ENCODE results near the gene SARNP. TPM values are rescaled to one million over a fixed set of nuclear protein-coding genes. Genes with fewer than 3 reads are reported as not detected.
A peak's percentile ranks its signal among the peaks of the same experiment; 100 is the strongest.

Gene SARNP
- total RNA-seq, 1 experiment from 2014 or later = 98.3 TPM

- no peak overlapping the region for H3K4me3 Mint-ChIP-seq
- H3K27ac Mint-ChIP-seq = no peak overlapping the region
- peaks cover 12% of the 10 kb centered on the region for H3K4me1 Mint-ChIP-seq
- no peak for DNase-seq (ENCODE audit: low spot score)
- no peaks in the 10 kb centered on the region for H3K9me3 Mint-ChIP-seq
- ChIA-PET POLR2A (interaction anchor here (0.6 kb wide), 1 partner anchor 19 kb away, joined by 3 read pairs; no protein-coding TSS in a partner anchor), CTCF (no interaction called here)
- ATAC-seq = no peak
- TF ChIP-seq GTF2I (CRISPR knock-in tag; conservative IDR thresholded peaks at IDR 0.05) (no peak), PREB (CRISPR knock-in tag; IDR thresholded peaks at IDR 0.05; ENCODE audit: borderline replicate concordance) (no peak), NR3C1 (CRISPR knock-in tag; conservative IDR thresholded peaks at IDR 0.05; ENCODE audit: low read depth) (no peak), CDX4 (CRISPR knock-in tag; IDR thresholded peaks at IDR 0.05; ENCODE audit: borderline replicate concordance) (no peak), ZNF512 (CRISPR knock-in tag; IDR thresholded peaks at IDR 0.05; ENCODE audit: borderline replicate concordance) (no peak), STAT6 (CRISPR knock-in tag; conservative IDR thresholded peaks at IDR 0.05; ENCODE audit: low read depth) (no peak), ZSCAN18 (CRISPR knock-in tag; IDR thresholded peaks at IDR 0.05) (no peak), ZNF396 (CRISPR knock-in tag; IDR thresholded peaks at IDR 0.05; ENCODE audit: borderline replicate concordance) (no peak), GABPB1 (CRISPR knock-in tag; IDR thresholded peaks at IDR 0.05) (no peak)
- H3K36me3 Mint-ChIP-seq = no peaks in the 10 kb centered on the region
- peaks cover 12% of the 10 kb centered on the region for H3K27me3 Mint-ChIP-seq (ENCODE audit: low read depth)
These were observed 32.3 kb upstream of the SARNP start for GRCh38 chr12:55849616-55850343.

GRCh38 chr12:55847603-55848291 lies 30.2 kb upstream of the SARNP start:
- DNase-seq (ENCODE audit: low spot score) (no peak), ATAC-seq (peak; percentile 63)
- Mint-ChIP-seq H3K4me1 (peaks cover 18% of the 10 kb centered on the region), H3K36me3 (no peaks in the 10 kb centered on the region), H3K4me3 (no peak overlapping the region), H3K9me3 (no peaks in the 10 kb centered on the region), H3K27me3 (ENCODE audit: low read depth) (peaks cover 12% of the 10 kb centered on the region), H3K27ac (no peak overlapping the region)
- ChIA-PET POLR2A (interaction anchor here (1.2 kb wide), 1 partner anchor 17 kb away, joined by 4 read pairs; no protein-coding TSS in a partner anchor), CTCF (interaction anchor here (0.5 to 1.6 kb wide), 5 partner anchors 12 to 1214 kb away, joined by 3 to 5 read pairs (median 4); partner anchors contain the start of gene PYM1)
- TF ChIP-seq TP53 (CRISPR knock-in tag; IDR thresholded peaks at IDR 0.05) = no peak
- TF ChIP-seq USF2 (CRISPR knock-in tag; IDR thresholded peaks at IDR 0.05) = no peak
- TF ChIP-seq ZMAT4 (CRISPR knock-in tag; IDR thresholded peaks at IDR 0.05) = no peak
- no peak for TF ChIP-seq PREB (CRISPR knock-in tag; IDR thresholded peaks at IDR 0.05; ENCODE audit: borderline replicate concordance)
- no peak for TF ChIP-seq ZNF512 (CRISPR knock-in tag; IDR thresholded peaks at IDR 0.05; ENCODE audit: borderline replicate concordance)
- TF ChIP-seq GTF2I (CRISPR knock-in tag; conservative IDR thresholded peaks at IDR 0.05) = no peak
- no peak for TF ChIP-seq PRRX2 (CRISPR knock-in tag; IDR thresholded peaks at IDR 0.05)

All from WTC11 (cell line).